Caco-2 (cell line): Measurements from ENCODE around the gene RNF166. TPM values are rescaled to one million over a fixed set of nuclear protein-coding genes. Genes with fewer than 3 reads are reported as not detected.

Experiments used
- BruUV-seq: library from RNA; stranded (reverse); fragments of 400-500 nt; replicated peaks from 2 replicates; lab custom pipeline; 2021; lab: Mats Ljungman, UMichigan
- CTCF ChIA-PET: fragments of 300-600 bp; sonication (Branson Sonifier 250); formaldehyde crosslinking; loops from one replicate; lab custom pipeline; 2022; ENCODE audit warnings: antibody characterized with exemption; lab: Charles Lee
- POLR2A ChIA-PET: fragments of 300-600 bp; sonication (Branson Sonifier 250); formaldehyde crosslinking; loops from one replicate; lab custom pipeline; 2022; ENCODE audit warnings: antibody characterized with exemption; lab: Charles Lee
- DNase-seq, 2 experiments: peaks; one replicate each; pipeline versions ENCODE4 v3.0.0 to v3.0.0-alpha.2; 2020 to 2022
- H3K27me3 ChIP-seq: replicated peaks from 2 replicates; pipeline ENCODE4 v1.6.0; 2011; ENCODE audit warnings: low read length; ENCODE audit not compliant: control insufficient read depth, insufficient read depth
- H3K36me3 ChIP-seq: 2 replicates; pipeline ENCODE4 v1.5.1; 2011; ENCODE audit warnings: low read length; ENCODE audit not compliant: control insufficient read depth, insufficient read depth
- H3K4me1 ChIP-seq: fragments of 250-450 bp; sonication (Bioruptor Pico); 2 replicates; pipeline ENCODE4 v1.5.1; 2020; ENCODE audit warnings: mild to moderate bottlenecking
- H3K4me3 ChIP-seq: 2 replicates; pipeline ENCODE4 v1.5.1; 2011; ENCODE audit warnings: low read depth, mild to moderate bottlenecking, control low read depth, low read length
- H3K9me3 ChIP-seq: fragments of 250-450 bp; sonication (Bioruptor Pico); 2 replicates; pipeline ENCODE4 v1.5.1; 2020; ENCODE audit warnings: mild to moderate bottlenecking, moderate library complexity
- H3K27ac Mint-ChIP-seq: one replicate; pipeline ENCODE4 v1.8.0; 2022; ENCODE audit warnings: mixed read lengths; ENCODE audit not compliant: unreplicated experiment
- H3K27me3 Mint-ChIP-seq: one replicate; pipeline ENCODE4 v1.8.0; 2022; ENCODE audit warnings: mixed read lengths; ENCODE audit not compliant: insufficient read depth, unreplicated experiment
- H3K36me3 Mint-ChIP-seq: one replicate; pipeline ENCODE4 v1.8.0; 2022; ENCODE audit warnings: mild to moderate bottlenecking, mixed read lengths; ENCODE audit not compliant: insufficient read depth, unreplicated experiment
- H3K4me1 Mint-ChIP-seq: one replicate; pipeline ENCODE4 v1.8.0; 2022; ENCODE audit warnings: low read depth, mixed read lengths; ENCODE audit not compliant: unreplicated experiment
- H3K4me3 Mint-ChIP-seq: one replicate; pipeline ENCODE4 v1.8.0; 2022; ENCODE audit warnings: mild to moderate bottlenecking, moderate library complexity, mixed read lengths; ENCODE audit not compliant: unreplicated experiment
- H3K9me3 Mint-ChIP-seq: one replicate; pipeline ENCODE4 v1.8.0; 2022; ENCODE audit warnings: mixed read lengths; ENCODE audit not compliant: unreplicated experiment
- CTCF ChIP-seq, 2 experiments: fragments of 200-600 bp in 1 of 2; IDR thresholded peaks; 1 replicate in 1 of 2; 2 replicates in 1 of 2; pipeline versions ENCODE4 v1.5.1 to v1.8.0; 2011 to 2022; ENCODE audit warnings: antibody characterized with exemption in 1 of 2, control low read depth in 1 of 2, inconsistent platforms in 1 of 2, low read depth in 1 of 2, low read length in 1 of 2, mild to moderate bottlenecking in 1 of 2, moderate library complexity in 1 of 2; ENCODE audit not compliant: insufficient read depth in 1 of 2, severe bottlenecking in 1 of 2, unreplicated experiment in 1 of 2
- intact Hi-C: fragments of 100-400 bp; cut with micrococcal nuclease; formaldehyde crosslinking; loops from one replicate; pipeline ENCODE4 v1.10.0; 2022; ENCODE audit not compliant: unreplicated experiment
- total RNA-seq: library from RNA; stranded (reverse); gene quantifications from 2 replicates; pipeline ENCODE4 v1.2.3, GENCODE V29; 2022

RNF166 gene
- total RNA-seq, 1 experiment from 2014 or later, result 37.3 TPM

DNA sequence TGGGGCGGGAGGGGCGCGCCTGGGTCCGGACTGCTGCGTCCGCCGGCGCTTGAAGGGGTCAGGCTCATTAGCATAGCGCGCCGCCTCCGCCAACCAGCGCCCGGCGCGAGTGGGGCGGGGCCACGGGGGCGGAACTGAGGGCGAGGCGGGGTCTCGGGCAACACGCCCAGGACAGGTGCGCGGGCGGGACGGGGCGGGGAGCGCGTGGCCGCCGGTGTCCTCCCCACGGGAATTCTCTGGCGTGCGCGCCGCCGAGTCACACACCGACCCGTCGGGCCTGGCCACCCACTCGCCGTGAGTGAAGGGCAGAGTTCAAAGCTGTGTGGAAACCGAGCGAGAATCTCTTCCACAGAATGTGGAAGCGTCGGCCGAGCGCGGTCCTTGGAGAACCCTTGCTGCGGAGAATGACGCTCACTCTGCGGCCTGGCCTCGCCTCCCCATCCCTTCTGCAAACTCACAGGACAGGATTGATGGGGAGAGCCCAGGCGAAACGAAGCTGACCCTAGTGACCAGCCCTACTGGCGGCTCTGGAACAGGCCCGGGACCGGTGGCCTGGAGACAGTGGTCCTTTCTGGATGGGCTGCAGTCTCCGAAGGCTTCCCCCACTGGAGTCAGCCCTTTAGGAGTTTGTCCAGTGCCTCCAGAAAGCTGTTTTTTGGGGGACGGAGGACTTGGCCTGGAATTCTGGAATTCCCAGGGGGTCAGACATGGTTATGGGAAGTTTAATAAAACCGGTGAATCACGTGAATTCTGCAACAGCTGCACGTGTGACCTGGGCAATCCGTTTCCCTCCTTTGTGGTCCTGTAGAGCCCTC lies 19.6 kb downstream of the RNF166 start, which contains the start of gene SNAI3:
Gene SNAI3 (minus strand): TSS at position 69 of the 815 bp plus-strand sequence. CDS start 101 bp downstream, outside the sequence.
- peaks cover 13% of the 10 kb centered on the region for H3K4me1 Mint-ChIP-seq
- BruUV-seq, result TSS peak; percentile 51
- TF ChIP-seq CTCF (IDR thresholded peaks at IDR 0.05; ENCODE audit: insufficient read depth in 1 of 2, low read depth in 1 of 2, low read length in 1 of 2, severe bottlenecking in 1 of 2, unreplicated experiment in 1 of 2), result no peak
- H3K27me3 Mint-ChIP-seq, result no peaks in the 10 kb centered on the region
- Histone ChIP-seq H3K4me3 (peak within 1 kb of the TSS; percentile 82), H3K36me3 (no peaks in the 10 kb centered on the region), H3K9me3 (no peaks in the 10 kb centered on the region), H3K27me3 (no peaks in the 10 kb centered on the region), H3K4me1 (peaks cover 24% of the 10 kb centered on the region)
- CTCF ChIA-PET, result interaction anchor here (0.6 to 2.1 kb wide), 5 partner anchors 24 to 1236 kb away, joined by 3 to 9 read pairs (median 3); partner anchors contain the start of gene MVD
- intact Hi-C loops, result loop anchor here (1.0 kb wide), 1 partner anchor 23 kb away; the partner anchor contains the start of gene MVD
- POLR2A ChIA-PET, result no interaction called here
- H3K4me3 Mint-ChIP-seq, result peak within 1 kb of the TSS; percentile 78
- no peak within 1 kb of the TSS for H3K27ac Mint-ChIP-seq
- H3K9me3 Mint-ChIP-seq, result no peaks in the 10 kb centered on the region
- peaks cover 9% of the 10 kb centered on the region for H3K36me3 Mint-ChIP-seq
- peak; percentile 92 to 98 for DNase-seq

GRCh38 chr16:88686062-88686438 lies 20.2 kb downstream of the RNF166 start:
- Mint-ChIP-seq H3K36me3 (peaks cover 13% of the 10 kb centered on the region), H3K27me3 (no peaks in the 10 kb centered on the region), H3K4me3 (peak overlapping the region; percentile 78), H3K9me3 (no peaks in the 10 kb centered on the region), H3K27ac (no peak overlapping the region), H3K4me1 (peaks cover 13% of the 10 kb centered on the region)
- Histone ChIP-seq H3K4me1 (peaks cover 24% of the 10 kb centered on the region), H3K9me3 (no peaks in the 10 kb centered on the region), H3K4me3 (peak overlapping the region; percentile 82), H3K36me3 (no peaks in the 10 kb centered on the region), H3K27me3 (no peaks in the 10 kb centered on the region)
- POLR2A ChIA-PET, result no interaction called here
- CTCF ChIA-PET, result interaction anchor here (0.6 to 1.3 kb wide), 4 partner anchors 23 to 1237 kb away, joined by 3 to 5 read pairs (median 3); partner anchors contain the start of gene MVD
- BruUV-seq, result no TSS peak
- intact Hi-C loops, result loop anchor here (1.0 kb wide), 1 partner anchor 23 kb away; the partner anchor contains the start of gene MVD
- TF ChIP-seq CTCF (IDR thresholded peaks at IDR 0.05; ENCODE audit: insufficient read depth in 1 of 2, low read depth in 1 of 2, low read length in 1 of 2, severe bottlenecking in 1 of 2, unreplicated experiment in 1 of 2), result no peak
- peak; percentile 79 to 82 for DNase-seq
